Stimulated activated naive CD4-positive, alpha-beta T cell (primary cell): ENCODE results near the gene PRKCE.

Experiments used
- DNase-seq, 6 experiments: peaks; one replicate each; lab custom pipeline; 2025; lab: John Stamatoyannopoulos, UW

Gene PRKCE

GRCh38 chr2:46014911-46015654, 363.6 kb downstream of the PRKCE start:
- DNase-seq: no peak

GRCh38 chr2:46015671-46016070, 364.2 kb downstream of the PRKCE start:
- DNase-seq: no peak

DNA sequence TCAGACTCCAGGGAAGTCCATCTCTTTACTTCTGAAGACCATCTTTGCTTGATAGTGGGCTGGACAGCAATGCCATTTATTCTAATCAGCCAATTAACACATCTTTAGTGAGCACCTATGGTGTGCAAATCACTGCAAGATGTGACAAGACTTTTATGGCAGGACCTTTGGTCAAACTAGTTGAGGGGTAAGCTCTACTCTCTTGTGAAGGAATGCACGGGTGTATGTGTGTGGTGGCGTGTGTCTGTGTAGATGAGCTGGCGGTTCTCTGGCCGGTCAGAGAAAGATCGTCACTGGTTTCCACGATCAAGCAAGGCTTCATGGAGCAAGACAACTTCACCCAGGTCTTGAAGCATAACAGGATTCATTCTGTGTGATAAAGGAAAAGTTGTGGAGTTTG, 364.6 kb downstream of the PRKCE start:
- no peak for DNase-seq

GRCh38 chr2:46018773-46019591, 367.5 kb downstream of the PRKCE start:
- no peak for DNase-seq

DNA sequence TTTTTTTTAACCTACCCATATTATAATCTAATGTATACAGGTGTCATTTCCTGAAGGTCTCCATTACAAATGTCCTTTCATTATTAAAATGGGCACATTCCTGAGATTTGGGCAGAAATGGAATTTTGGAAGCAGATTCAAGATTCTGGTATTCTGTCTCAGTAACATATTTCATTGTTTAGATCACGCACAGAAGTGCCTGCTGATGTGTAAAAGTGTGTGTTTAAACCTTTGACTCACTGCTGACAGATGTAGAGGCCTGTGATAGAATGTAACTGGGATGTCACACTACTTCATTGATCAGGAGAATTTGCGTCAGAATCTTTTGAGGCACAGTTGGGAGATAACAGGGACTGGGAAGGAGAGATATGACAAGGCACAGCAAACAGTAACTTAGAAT, 368.9 kb downstream of the PRKCE start:
- no peak for DNase-seq

DNA sequence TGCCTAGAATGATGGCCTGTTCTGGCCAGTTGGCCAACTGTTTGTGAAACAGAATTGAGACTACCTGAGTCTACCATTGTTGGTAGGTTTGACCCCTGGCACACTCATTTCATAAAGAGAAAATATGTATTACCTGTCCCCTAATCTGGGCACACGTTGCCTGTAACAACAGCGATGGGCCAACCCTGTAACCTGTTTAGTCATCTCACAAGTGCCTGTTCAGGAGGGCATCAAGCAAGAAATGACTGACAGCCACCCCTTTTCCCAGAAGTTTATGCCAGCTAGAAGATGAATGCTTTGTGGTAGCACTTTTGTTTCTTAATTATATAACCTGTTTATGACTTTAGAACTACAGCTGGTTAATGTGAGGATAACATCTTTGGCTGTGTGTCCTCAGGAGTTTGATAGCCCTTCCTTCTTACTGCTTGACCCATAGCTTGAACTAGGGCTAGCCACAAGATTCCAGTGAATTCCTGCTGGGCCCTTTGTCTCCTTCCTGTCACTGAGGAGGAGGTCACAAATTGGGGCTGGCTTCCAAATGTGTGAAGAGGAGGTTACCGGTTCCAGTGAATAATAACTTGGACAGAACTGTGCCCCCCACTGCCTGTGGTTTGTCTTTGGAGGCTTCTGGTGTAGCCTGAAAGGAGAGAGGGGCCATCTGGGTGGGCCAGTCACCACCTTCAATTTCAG, 371.8 kb downstream of the PRKCE start:
- DNase-seq: no peak

GRCh38 chr2:46024146-46024779, 372.8 kb downstream of the PRKCE start:
- DNase-seq: no peak

- DNase-seq: no peak
Measured at GRCh38 chr2:46025081-46025480, 373.6 kb downstream of the PRKCE start.

DNA sequence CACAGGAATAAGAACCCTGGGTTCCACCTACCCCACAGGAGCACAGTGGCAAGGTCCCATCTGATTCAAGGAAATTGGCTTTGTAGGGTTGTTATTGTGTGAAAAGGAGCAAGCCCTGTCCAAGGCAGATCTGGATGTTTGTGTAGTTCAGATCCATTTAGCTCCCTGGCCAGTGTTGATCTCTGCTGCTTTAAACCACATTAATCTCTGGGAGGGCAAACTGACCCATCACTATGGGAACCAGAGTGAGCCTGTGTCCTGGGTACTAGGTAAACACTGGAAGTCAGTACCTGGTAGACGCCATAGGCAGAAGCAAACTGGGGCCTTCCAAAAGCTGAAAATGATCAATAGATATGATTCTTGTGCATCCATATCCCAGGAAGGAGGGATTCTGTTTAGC, 374.2 kb downstream of the PRKCE start:
- no peak for DNase-seq

DNA sequence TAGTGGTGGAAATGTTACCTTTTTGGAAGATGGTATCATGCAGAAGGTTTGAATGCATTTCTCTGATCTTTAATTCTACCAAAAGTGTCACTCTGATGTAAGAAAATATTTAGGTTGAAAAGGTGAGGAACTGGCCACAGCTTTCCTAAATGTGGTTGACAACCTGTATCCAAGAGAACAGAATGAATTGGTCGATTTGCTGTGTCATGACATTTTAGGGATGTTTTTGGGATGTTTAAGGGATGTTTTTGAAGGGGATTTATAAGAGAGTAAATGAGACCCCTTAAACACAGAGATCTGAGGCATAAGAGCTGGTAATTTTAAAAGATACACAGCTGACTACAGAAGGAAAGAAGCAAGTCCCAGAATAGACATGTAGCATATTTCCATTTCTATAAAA, 375.0 kb downstream of the PRKCE start:
- DNase-seq: no peak

- DNase-seq: no peak
Measured at GRCh38 chr2:46029332-46029811, 377.9 kb downstream of the PRKCE start.

DNA sequence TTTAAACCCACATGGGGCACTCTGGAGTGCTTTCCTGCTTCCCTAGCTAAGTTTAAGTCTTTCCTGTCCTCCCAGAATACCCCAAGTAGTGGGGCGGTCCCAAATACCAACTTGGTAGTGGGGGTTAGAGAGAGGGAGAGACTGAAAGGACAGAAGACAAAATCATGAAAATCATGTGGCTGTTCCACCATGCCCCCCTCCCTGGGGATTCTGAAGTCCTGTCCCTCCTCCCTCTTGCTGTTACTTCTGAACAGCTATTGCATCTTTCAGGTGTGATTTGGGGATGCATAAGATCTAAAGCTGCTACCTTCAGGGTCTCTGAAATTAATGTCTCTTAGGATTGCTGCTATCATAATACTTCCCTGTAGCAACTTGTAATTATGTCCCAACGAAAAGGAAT, 378.9 kb downstream of the PRKCE start:
- DNase-seq: no peak

- DNase-seq: no peak
Measured at GRCh38 chr2:46032161-46032813, 380.8 kb downstream of the PRKCE start.

DNA sequence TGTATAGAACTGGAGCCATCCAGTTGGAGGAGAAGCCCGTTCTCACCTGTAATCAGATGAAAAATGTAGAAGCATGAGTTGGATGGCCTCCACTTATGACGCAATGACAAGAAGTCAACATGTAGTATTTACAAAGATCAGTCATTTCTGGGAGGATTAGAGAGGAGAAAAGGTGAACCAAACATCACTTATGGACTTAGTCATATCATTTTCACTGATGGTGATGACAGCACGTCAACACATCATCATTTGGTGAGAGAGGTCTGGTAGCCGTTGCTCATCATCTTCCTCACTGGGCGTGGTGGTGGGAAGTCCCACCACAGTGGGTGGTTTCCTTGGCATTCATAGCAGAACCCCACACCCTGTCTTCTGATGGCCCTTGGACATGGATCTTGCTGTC, 381.5 kb downstream of the PRKCE start:
- DNase-seq: no peak

DNA sequence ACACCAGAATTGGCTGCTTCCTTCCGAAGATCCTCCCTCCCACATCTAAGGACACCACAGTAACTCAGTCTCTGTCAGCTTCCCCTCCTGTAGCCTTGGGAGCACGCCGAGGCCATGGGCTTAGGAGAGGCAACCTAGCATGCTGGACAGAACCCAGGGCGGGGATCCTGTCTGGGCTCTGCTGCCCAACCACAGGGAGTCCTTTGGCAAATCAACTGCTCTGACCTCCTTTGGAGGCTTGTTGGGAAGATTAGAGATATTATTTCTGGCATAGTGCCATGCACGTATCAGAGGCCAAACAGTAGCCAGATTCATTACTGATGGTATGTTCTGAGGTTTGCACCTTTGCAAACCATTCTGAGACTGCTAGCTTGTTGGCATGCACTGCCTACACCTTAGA, 383.1 kb downstream of the PRKCE start:
- no peak for DNase-seq

DNA sequence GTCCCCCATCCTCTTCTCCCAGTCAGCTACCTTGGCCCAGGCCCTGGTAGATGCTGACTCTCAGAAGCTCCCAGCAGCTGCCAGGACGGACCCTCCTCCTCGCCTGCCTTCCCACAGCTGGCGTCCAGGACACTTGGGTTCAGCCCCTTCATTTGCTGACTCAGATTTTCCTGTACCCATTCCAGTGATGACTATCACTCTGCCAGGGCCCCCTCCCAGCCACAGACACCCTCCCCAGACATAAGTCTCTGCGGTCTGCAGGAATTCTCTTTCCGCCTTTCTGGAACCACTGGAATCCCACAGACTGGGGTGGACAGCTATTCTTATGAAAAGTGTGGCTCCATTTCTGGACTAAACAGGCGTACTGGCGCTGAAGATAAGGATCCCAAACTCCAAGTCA, 385.5 kb downstream of the PRKCE start:
- DNase-seq: no peak

DNA sequence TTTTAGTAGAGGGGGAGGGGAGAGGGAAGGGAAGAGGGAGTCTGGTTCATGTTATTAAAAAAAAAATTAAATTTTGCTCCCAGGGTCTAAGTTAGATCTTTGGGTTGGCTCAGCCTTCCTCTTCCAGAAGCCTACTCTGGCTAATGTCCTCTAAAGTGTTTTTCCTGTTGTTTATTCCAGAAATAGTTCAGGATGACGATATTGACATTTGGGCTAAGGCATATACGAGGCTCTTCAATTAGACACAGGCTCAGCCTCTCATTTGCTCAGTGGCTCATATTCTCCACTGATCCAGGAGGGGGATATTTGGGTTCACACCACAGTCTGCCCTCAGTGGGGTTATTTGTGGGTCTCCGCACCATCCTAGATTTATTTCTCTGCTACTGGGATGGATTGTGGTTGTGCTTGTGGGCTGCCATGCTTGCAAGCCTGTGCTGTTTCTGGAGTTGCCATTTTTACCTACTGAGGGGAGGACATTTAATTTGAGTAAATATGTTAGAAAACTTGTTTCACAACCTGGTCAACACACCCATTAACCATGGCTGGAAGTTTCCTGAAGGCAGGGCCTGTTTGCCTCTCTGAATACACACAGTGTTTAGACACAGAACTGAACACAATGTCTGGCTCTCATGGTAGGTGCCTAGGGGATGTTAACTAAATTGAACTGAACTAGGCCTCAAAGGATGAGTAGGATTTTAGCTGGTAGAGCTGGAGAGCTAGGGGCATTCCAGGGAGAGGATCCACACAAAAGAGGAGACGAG, 388.2 kb downstream of the PRKCE start:
- DNase-seq: no peak

DNA sequence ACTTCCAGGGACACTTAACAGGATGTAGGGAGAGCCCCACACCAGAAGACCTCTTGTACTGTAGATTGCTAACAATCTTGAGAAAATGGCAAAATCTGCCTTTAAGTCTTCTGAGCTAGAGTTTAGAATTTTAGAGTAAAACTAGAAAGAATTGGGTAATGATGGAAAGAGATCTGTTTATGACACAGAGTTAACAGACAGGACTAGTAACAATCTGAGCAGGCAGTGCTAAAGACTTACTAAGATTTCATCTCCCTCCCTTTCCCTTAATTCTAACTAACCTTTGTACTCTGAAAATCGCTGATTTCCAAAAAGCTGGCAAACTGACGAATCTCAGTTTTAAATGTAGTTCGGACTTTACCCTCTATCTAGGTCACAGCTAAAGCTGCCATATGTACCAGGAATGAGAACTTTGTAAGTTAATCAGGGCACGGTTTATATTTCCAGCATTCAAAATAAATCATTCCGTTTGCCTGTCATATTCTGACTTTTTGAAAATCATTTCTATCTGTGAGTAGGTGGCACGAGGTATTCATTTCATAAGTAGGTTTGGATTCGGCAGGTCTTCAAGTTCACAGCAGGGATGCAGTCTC, 389.2 kb downstream of the PRKCE start:
- DNase-seq: no peak

GRCh38 chr2:46041434-46041833, 390.0 kb downstream of the PRKCE start:
- no peak for DNase-seq

DNA sequence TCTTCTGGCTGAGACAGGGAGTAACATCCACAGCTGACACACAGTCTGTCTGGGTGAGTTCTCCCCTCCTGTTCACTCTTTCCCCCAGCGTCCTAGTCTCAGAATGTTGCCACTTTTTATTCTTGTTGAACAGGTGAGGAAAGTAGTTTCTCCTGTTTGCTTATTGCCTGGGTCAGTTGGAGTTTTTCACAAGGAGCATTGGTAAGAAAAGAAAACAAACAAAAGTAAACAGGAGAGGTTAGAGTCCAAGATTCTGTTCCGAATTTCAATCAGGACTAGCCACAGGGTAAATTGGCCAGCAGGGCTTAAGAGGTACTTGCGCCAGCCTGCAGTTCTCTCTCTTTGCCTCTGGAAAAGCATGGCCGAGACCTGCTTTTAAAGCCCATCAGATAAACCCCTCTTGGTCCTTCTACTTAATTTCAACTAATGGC, 390.7 kb downstream of the PRKCE start:
- no peak for DNase-seq

DNA sequence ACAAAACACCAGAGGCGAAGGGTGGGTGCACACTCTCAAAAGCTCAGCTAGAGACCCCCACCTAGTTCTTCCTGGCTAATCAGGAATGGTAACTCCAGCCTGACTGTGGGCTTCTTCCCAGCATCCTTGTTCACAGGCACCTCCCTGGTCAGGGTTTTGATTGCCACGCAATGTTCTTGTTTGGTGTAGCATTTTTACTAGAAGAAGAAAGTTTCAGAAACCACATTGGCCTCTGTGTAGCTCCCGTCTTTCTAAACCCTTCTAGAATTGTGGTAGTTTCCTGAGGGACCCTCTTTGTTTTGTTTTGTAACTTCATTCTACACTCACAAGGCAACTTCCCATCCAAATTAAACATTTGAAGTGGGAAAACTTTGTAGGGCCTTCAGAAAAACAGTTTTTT, 391.2 kb downstream of the PRKCE start:
- DNase-seq: no peak
